ENCODE results near the gene CCDC120.

The CCDC120 gene

GRCh38 chrX:49063715-49064114, 4.9 kb downstream of the CCDC120 start:
- DNase-seq (ENCODE audit: low spot score): no peak

- no peak for DNase-seq (ENCODE audit: low spot score)
These were observed 5.5 kb downstream of the CCDC120 start for GRCh38 chrX:49064303-49064702.

- no peak for DNase-seq (ENCODE audit: low spot score)
These were observed 5.9 kb downstream of the CCDC120 start for GRCh38 chrX:49064735-49065134.

GRCh38 chrX:49066278-49066677, 7.5 kb downstream of the CCDC120 start:
- DNase-seq (ENCODE audit: low spot score): no peak

GRCh38 chrX:49066690-49067089, 7.9 kb downstream of the CCDC120 start:
- DNase-seq (ENCODE audit: low spot score): no peak

- no peak for DNase-seq (ENCODE audit: low spot score)
These were observed 8.7 kb downstream of the CCDC120 start for GRCh38 chrX:49067285-49068120.

GRCh38 chrX:49069038-49069437, 10.2 kb downstream of the CCDC120 start:
- no peak for DNase-seq (ENCODE audit: low spot score)

- DNase-seq (ENCODE audit: low spot score): no peak
These were observed 12.2 kb downstream of the CCDC120 start for GRCh38 chrX:49070988-49071387.

GRCh38 chrX:49071877-49072711, 13.3 kb downstream of the CCDC120 start:
- peak; percentile 75 for DNase-seq (ENCODE audit: low spot score)

GRCh38 chrX:49072712-49073095, 13.9 kb downstream of the CCDC120 start:
- no peak for DNase-seq (ENCODE audit: low spot score)

- peak; percentile 90 for DNase-seq (ENCODE audit: low spot score)
These were observed 15.1 kb downstream of the CCDC120 start, which contains the start of gene PRAF2 for GRCh38 chrX:49073601-49074575. TSS of gene PRAF2 (minus strand) at chrX:49074002. CDS start at chrX:49073987, 15 bp downstream.

GRCh38 chrX:49075347-49075746, 16.5 kb downstream of the CCDC120 start:
- DNase-seq (ENCODE audit: low spot score): no peak

GRCh38 chrX:49077941-49078340, 19.1 kb downstream of the CCDC120 start:
- no peak for DNase-seq (ENCODE audit: low spot score)

- DNase-seq (ENCODE audit: low spot score): peak; percentile 81
These were observed 21.0 kb downstream of the CCDC120 start, which contains the start of gene WDR45 for GRCh38 chrX:49079489-49080428. TSS of gene WDR45 (minus strand) at chrX:49079887. CDS start at chrX:49078095, 1,792 bp downstream.

GRCh38 chrX:49082271-49082871, 23.6 kb downstream of the CCDC120 start:
- DNase-seq (ENCODE audit: low spot score): no peak

- no peak for DNase-seq (ENCODE audit: low spot score)
These were observed 30.8 kb downstream of the CCDC120 start for GRCh38 chrX:49089553-49089952.

- no peak for DNase-seq (ENCODE audit: low spot score)
These were observed 37.6 kb downstream of the CCDC120 start for GRCh38 chrX:49096419-49096818.

- peak; percentile 88 for DNase-seq (ENCODE audit: low spot score)
These were observed 42.2 kb downstream of the CCDC120 start for GRCh38 chrX:49100704-49101628.

- DNase-seq (ENCODE audit: low spot score): no peak
These were observed 42.8 kb downstream of the CCDC120 start for GRCh38 chrX:49101629-49101984.

Data from left forelimb (tissue), 1 donor.